HCT116 (cell line): ENCODE measurements around the gene SHISA7.

ENCODE experiments used
- JUND ChIP-seq: IDR thresholded peaks from 2 replicates; pipeline ENCODE4 v1.6.1; 2012
- POLR2A ChIP-seq: IDR thresholded peaks from 2 replicates; pipeline ENCODE4 v1.7.0; 2011; ENCODE audit warnings: borderline replicate concordance; ENCODE audit not compliant: insufficient read depth, insufficient read length; ENCODE audit errors: extremely low read depth
- TCF7L2 ChIP-seq: IDR thresholded peaks from 2 replicates; pipeline ENCODE4 v1.7.0; 2011; ENCODE audit warnings: borderline replicate concordance, inconsistent platforms; ENCODE audit not compliant: insufficient read depth, insufficient read length; ENCODE audit errors: extremely low read depth
- ZFX ChIP-seq: fragments of 450-650 bp; IDR thresholded peaks from 2 replicates; pipeline ENCODE4 v1.6.1; 2017
- TF ChIP-seq, protein P1 (sequence below), 3 experiments: fragments of 200-600 bp in 1 of 3; sonication (generic) in 1 of 3; IDR thresholded peaks in 2 of 3; conservative IDR thresholded peaks in 1 of 3; 2 replicates each; pipeline ENCODE4 v1.5.1; 2012 to 2017; ENCODE audit warnings: low read depth in 2 of 3, low read length in 2 of 3, antibody characterized with exemption in 1 of 3, borderline replicate concordance in 1 of 3, control low read depth in 1 of 3, mild to moderate bottlenecking in 1 of 3, mixed read lengths in 1 of 3, mixed run types in 1 of 3, moderate library complexity in 1 of 3; ENCODE audit not compliant: insufficient read depth in 1 of 3

- no peak for TF ChIP-seq ZFX
- TF ChIP-seq JUND: no peak
- TF ChIP-seq TCF7L2: no peak
- TF ChIP-seq POLR2A: no peak
- TF ChIP-seq, protein P1, sequence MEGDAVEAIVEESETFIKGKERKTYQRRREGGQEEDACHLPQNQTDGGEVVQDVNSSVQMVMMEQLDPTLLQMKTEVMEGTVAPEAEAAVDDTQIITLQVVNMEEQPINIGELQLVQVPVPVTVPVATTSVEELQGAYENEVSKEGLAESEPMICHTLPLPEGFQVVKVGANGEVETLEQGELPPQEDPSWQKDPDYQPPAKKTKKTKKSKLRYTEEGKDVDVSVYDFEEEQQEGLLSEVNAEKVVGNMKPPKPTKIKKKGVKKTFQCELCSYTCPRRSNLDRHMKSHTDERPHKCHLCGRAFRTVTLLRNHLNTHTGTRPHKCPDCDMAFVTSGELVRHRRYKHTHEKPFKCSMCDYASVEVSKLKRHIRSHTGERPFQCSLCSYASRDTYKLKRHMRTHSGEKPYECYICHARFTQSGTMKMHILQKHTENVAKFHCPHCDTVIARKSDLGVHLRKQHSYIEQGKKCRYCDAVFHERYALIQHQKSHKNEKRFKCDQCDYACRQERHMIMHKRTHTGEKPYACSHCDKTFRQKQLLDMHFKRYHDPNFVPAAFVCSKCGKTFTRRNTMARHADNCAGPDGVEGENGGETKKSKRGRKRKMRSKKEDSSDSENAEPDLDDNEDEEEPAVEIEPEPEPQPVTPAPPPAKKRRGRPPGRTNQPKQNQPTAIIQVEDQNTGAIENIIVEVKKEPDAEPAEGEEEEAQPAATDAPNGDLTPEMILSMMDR (IDR thresholded peaks at IDR 0.05 in 2 of 3, conservative IDR thresholded peaks at IDR 0.05 in 1 of 3; ENCODE audit: borderline replicate concordance in 1 of 3, insufficient read depth in 1 of 3, low read depth in 2 of 3, low read length in 2 of 3): no peak
These were observed 16.4 kb upstream of the SHISA7 start for GRCh38 chr19:55459551-55459949.
